Esophagus muscularis mucosa (tissue), 4 donors: ENCODE data around the gene HDAC4. TPM values are rescaled to one million over a fixed set of nuclear protein-coding genes. Genes with fewer than 3 reads are reported as not detected.

Experiments
- DNase-seq: peaks from one replicate; pipeline ENCODE4 v3.0.0-alpha.2; 2017; ENCODE audit errors: extremely low spot score
- H3K27ac ChIP-seq, 4 donors: fragments of 200-600 bp; sonication (generic); replicated peaks in 1 of 4; 1 replicate in 3 of 4; 2 replicates in 1 of 4; pipeline ENCODE4 v1.5.1; 2016 to 2019; ENCODE audit warnings: mild to moderate bottlenecking in 1 of 4
- H3K27me3 ChIP-seq, 4 donors: fragments of 200-600 bp; sonication (generic); one replicate each; pipeline versions ENCODE4 v1.5.1 to v1.6.0; 2016 to 2019
- H3K36me3 ChIP-seq, 4 donors: fragments of 200-600 bp; sonication (generic); one replicate each; pipeline ENCODE4 v1.5.1; 2016 to 2019
- H3K4me1 ChIP-seq, 4 donors: fragments of 200-600 bp; sonication (generic); one replicate each; pipeline ENCODE4 v1.5.1; 2016 to 2019
- H3K4me3 ChIP-seq, 4 donors: fragments of 200-600 bp; sonication (generic); 1 replicate in 2 of 4; 2 replicates in 2 of 4; pipeline ENCODE4 v1.5.1; 2016 to 2019; ENCODE audit warnings: mild to moderate bottlenecking in 4 of 4, moderate library complexity in 1 of 4
- H3K9me3 ChIP-seq, 4 donors: fragments of 200-600 bp; sonication (generic); 1 replicate in 3 of 4; 2 replicates in 1 of 4; pipeline ENCODE4 v1.5.1; 2016 to 2019
- CTCF ChIP-seq, 3 experiments: fragments of 200-600 bp in 2 of 3; fragments of 450-650 bp in 1 of 3; sonication (generic) in 2 of 3; IDR thresholded peaks; one replicate each; pipeline ENCODE4 v1.5.1; 2017 to 2019; ENCODE audit warnings: antibody characterized with exemption in 3 of 3, mild to moderate bottlenecking in 2 of 3, moderate library complexity in 1 of 3
- EP300 ChIP-seq: sonication (generic); formaldehyde crosslinking; IDR thresholded peaks from one replicate; pipeline ENCODE4 v1.6.1; 2017; ENCODE audit warnings: antibody characterized with exemption
- POLR2A ChIP-seq: fragments of 450-650 bp; IDR thresholded peaks from one replicate; pipeline ENCODE4 v1.6.1; 2017; ENCODE audit warnings: antibody characterized with exemption, moderate library complexity, mild to moderate bottlenecking, low read depth
- POLR2AphosphoS5 ChIP-seq, 2 donors: sonication (generic); formaldehyde crosslinking; IDR thresholded peaks; one replicate each; pipeline ENCODE4 v1.6.1; 2017; ENCODE audit warnings: antibody characterized with exemption in 2 of 2
- WGBS: methylation state at CpG from one replicate; pipeline ENCODE4 v1.1.5; 2018; 5-methylcytosine and 5-hydroxymethylcytosine counted together
- intact Hi-C: fragments of 100-400 bp; cut with DNase I; formaldehyde crosslinking; loops from one replicate; pipeline ENCODE4 v1.15.1; 2023
- total RNA-seq, 4 donors: library from RNA; depleted of rRNA; stranded (reverse); fragments of >200 nt; gene quantifications; one replicate each; pipeline versions ENCODE4 v1.1.0 to v1.2.1, GENCODE V29; 2016

Gene HDAC4
- total RNA-seq, 4 donors from 2014 or later: 59.4 to 119 (median 76.1) TPM

GRCh38 chr2:239313776-239314175 is 87.0 kb downstream of the HDAC4 start:
- TF ChIP-seq POLR2A (no peak), EP300 (no peak), POLR2AphosphoS5 (IDR thresholded peaks at IDR 0.05) (no peak), CTCF (IDR thresholded peaks at IDR 0.05) (no peak)
- DNase-seq: no peak
- H3K4me1 ChIP-seq: peaks cover 68 to 87% (median 83%) of the 10 kb centered on the region in 4 donors
- intact Hi-C loops: no loop called here
- H3K27me3 ChIP-seq: no peaks in the 10 kb centered on the region
- no peaks in the 10 kb centered on the region for H3K36me3 ChIP-seq
- H3K4me3 ChIP-seq: no peak overlapping the region
- 100% methylated on average over 1 of the region's 5 CpGs for WGBS
- no peaks in the 10 kb centered on the region for H3K9me3 ChIP-seq
- peak overlapping the region; percentile 82 to 92 (median 90) for H3K27ac ChIP-seq

GRCh38 chr2:239312741-239313667 is 87.8 kb downstream of the HDAC4 start:
- TF ChIP-seq EP300: no peak
- TF ChIP-seq CTCF (IDR thresholded peaks at IDR 0.05): no peak
- TF ChIP-seq POLR2A: no peak
- peak; percentile 24 to 34 for TF ChIP-seq POLR2AphosphoS5 (IDR thresholded peaks at IDR 0.05)
- Histone ChIP-seq H3K27me3 (no peaks in the 10 kb centered on the region), H3K4me3 (peak overlapping the region; percentile 18 to 41 (median 23)), H3K9me3 (no peaks in the 10 kb centered on the region), H3K27ac (peak overlapping the region; percentile 82 to 92 (median 90)), H3K36me3 (no peaks in the 10 kb centered on the region), H3K4me1 (peaks cover 68 to 87% (median 83%) of the 10 kb centered on the region in 4 donors)
- no peak for DNase-seq
- WGBS: 62% methylated on average over 26 of the region's 33 CpGs
- intact Hi-C loops: no loop called here

- H3K4me1 ChIP-seq: peaks cover 68 to 87% (median 83%) of the 10 kb centered on the region in 4 donors
- H3K4me3 ChIP-seq: no peak overlapping the region
- H3K27me3 ChIP-seq: no peaks in the 10 kb centered on the region
- 96% methylated on average over 8 of the region's 10 CpGs for WGBS
- H3K27ac ChIP-seq: peak overlapping the region; percentile 82 to 92 (median 90)
- intact Hi-C loops: no loop called here
- TF ChIP-seq CTCF (IDR thresholded peaks at IDR 0.05) (no peak), POLR2AphosphoS5 (IDR thresholded peaks at IDR 0.05) (no peak), EP300 (no peak), POLR2A (no peak)
- H3K36me3 ChIP-seq: no peaks in the 10 kb centered on the region
- no peaks in the 10 kb centered on the region for H3K9me3 ChIP-seq
- no peak for DNase-seq
Measured at GRCh38 chr2:239312081-239312511, 88.7 kb downstream of the HDAC4 start.

GRCh38 chr2:239311132-239312040 is 89.4 kb downstream of the HDAC4 start:
- Histone ChIP-seq H3K27ac (peak overlapping the region; percentile 82 to 92 (median 90)), H3K4me3 (no peak overlapping the region)
- intact Hi-C loops: no loop called here

More at GRCh38 chr2:239311132-239312040, 89.4 kb downstream of the HDAC4 start:
- Histone ChIP-seq H3K27me3 (no peaks in the 10 kb centered on the region), H3K9me3 (no peaks in the 10 kb centered on the region), H3K4me1 (peaks cover 68 to 88% (median 83%) of the 10 kb centered on the region in 4 donors), H3K36me3 (no peaks in the 10 kb centered on the region)
- TF ChIP-seq POLR2AphosphoS5 (IDR thresholded peaks at IDR 0.05): peak; percentile 46 to 59
- peak; percentile 40 for TF ChIP-seq POLR2A
- TF ChIP-seq CTCF (IDR thresholded peaks at IDR 0.05): no peak
- no peak for DNase-seq
- WGBS: 81% methylated on average over 24 of the region's 28 CpGs
